ENCODE results near the gene GNAZ. TPM values are rescaled to one million over a fixed set of nuclear protein-coding genes. Genes with fewer than 3 reads are reported as not detected.

GNAZ gene
- total RNA-seq, 1 donor from 2014 or later, result 2.1 TPM

DNA sequence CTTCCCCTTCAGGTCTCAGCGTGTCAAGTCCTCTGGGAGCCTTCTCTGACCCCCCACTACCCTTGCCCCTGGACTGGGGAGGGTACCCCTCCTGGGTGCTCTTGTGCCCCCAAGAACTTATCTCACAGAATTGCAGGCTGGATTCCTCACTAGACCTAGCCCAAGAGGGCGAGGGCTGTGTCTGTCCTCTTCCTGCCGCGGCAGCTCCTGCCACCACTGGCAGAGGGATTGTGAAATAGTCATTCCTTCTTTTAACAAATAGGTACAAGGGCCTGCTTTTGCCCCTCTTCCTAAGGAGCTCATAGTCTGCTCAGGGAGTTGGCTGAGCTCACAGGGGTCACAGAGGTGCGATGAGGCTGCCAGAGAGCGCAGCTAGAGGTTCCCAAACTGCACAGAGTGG lies 80.4 kb downstream of the GNAZ start:
- H3K27ac ChIP-seq (ENCODE audit: low read depth, low read length), result no peak overlapping the region
- H3K4me3 ChIP-seq (ENCODE audit: low read length in 3 of 3), result no peak overlapping the region
- H3K9ac ChIP-seq (ENCODE audit: low read depth in 1 of 3, low read length in 3 of 3), result no peak overlapping the region
- H3K9me3 ChIP-seq (ENCODE audit: control insufficient read depth in 3 of 3, low read length in 3 of 3), result no peaks in the 10 kb centered on the region
- H3K36me3 ChIP-seq (ENCODE audit: control insufficient read depth in 3 of 3, insufficient read depth in 3 of 3, low read length in 3 of 3), result no peaks in the 10 kb centered on the region
- H3K4me1 ChIP-seq (ENCODE audit: control insufficient read depth in 3 of 3, insufficient read depth in 3 of 3, low read length in 3 of 3), result peaks cover 0 to 8% (median 1%) of the 10 kb centered on the region in 3 donors
- H3K27me3 ChIP-seq (ENCODE audit: control insufficient read depth in 3 of 3, insufficient read depth in 3 of 3, low read length in 3 of 3), result peaks cover 0 to 18% (median 4%) of the 10 kb centered on the region in 3 donors

- H3K4me1 ChIP-seq (ENCODE audit: control insufficient read depth in 3 of 3, insufficient read depth in 3 of 3, low read length in 3 of 3), result peaks cover 0 to 6% (median 0%) of the 10 kb centered on the region in 3 donors
Observed at GRCh38 chr22:23151827-23152226, 81.5 kb downstream of the GNAZ start.

DNA sequence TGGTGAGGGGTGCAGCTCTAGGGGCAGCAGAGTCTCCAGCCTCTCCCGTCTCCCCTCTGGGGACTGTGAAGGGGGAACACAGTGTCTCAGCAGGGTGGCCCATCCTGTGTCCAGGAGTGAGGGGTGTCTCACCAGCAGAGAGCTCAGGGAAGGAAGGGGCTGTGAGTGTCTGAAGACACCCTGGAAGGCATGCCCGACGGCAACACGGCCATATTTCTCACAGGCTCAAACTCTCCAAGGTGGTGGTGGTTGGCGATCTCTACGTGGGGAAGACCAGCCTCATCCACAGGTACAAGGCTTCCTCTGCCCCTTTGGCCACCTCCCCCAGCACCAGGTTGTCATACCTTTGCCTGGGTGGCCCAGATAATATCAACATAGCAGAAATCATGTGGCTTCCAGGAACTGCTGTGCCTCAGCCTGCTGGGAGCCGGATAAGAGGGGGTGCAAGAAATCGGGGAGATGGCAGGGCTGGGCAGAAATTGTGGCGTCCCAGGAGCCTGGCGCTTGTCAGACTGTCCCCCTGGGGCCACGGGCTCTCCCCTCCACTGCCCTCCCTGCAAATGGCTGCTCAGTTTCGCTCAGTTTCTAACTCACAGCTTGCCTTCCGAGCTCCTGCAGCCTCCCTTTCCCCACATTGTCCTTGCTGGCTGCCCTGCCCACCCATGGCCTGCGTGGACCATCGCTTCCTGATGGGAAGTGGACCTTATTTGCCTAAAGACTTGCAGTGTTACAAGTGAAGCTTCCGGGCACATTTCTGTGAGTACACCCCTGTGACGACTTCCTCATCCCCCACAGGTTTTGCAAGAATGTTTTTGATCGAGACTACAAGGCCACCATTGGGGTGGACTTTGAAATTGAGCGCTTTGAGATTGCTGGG lies 82.2 kb downstream of the GNAZ start:
- Histone ChIP-seq H3K27me3 (ENCODE audit: control insufficient read depth in 3 of 3, insufficient read depth in 3 of 3, low read length in 3 of 3) (peaks cover 0 to 21% (median 4%) of the 10 kb centered on the region in 3 donors), H3K4me3 (ENCODE audit: low read length in 3 of 3) (no peak overlapping the region), H3K36me3 (ENCODE audit: control insufficient read depth in 3 of 3, insufficient read depth in 3 of 3, low read length in 3 of 3) (no peaks in the 10 kb centered on the region), H3K27ac (ENCODE audit: low read depth, low read length) (no peak overlapping the region), H3K9ac (ENCODE audit: low read depth in 1 of 3, low read length in 3 of 3) (no peak overlapping the region), H3K4me1 (ENCODE audit: control insufficient read depth in 3 of 3, insufficient read depth in 3 of 3, low read length in 3 of 3) (peaks cover 0 to 6% (median 0%) of the 10 kb centered on the region in 3 donors), H3K9me3 (ENCODE audit: control insufficient read depth in 3 of 3, low read length in 3 of 3) (no peaks in the 10 kb centered on the region)

More at GRCh38 chr22:23151827-23152226, 81.5 kb downstream of the GNAZ start:
- Histone ChIP-seq H3K36me3 (ENCODE audit: control insufficient read depth in 3 of 3, insufficient read depth in 3 of 3, low read length in 3 of 3) (no peaks in the 10 kb centered on the region), H3K9me3 (ENCODE audit: control insufficient read depth in 3 of 3, low read length in 3 of 3) (no peaks in the 10 kb centered on the region), H3K27me3 (ENCODE audit: control insufficient read depth in 3 of 3, insufficient read depth in 3 of 3, low read length in 3 of 3) (peaks cover 0 to 21% (median 4%) of the 10 kb centered on the region in 3 donors), H3K27ac (ENCODE audit: low read depth, low read length) (no peak overlapping the region), H3K9ac (ENCODE audit: low read depth in 1 of 3, low read length in 3 of 3) (no peak overlapping the region), H3K4me3 (ENCODE audit: low read length in 3 of 3) (no peak overlapping the region)

- peaks cover 0 to 16% (median 4%) of the 10 kb centered on the region in 3 donors for H3K27me3 ChIP-seq (ENCODE audit: control insufficient read depth in 3 of 3, insufficient read depth in 3 of 3, low read length in 3 of 3)
- no peaks in the 10 kb centered on the region for H3K36me3 ChIP-seq (ENCODE audit: control insufficient read depth in 3 of 3, insufficient read depth in 3 of 3, low read length in 3 of 3)
- no peak overlapping the region for H3K9ac ChIP-seq (ENCODE audit: low read depth in 1 of 3, low read length in 3 of 3)
- no peaks in the 10 kb centered on the region for H3K9me3 ChIP-seq (ENCODE audit: control insufficient read depth in 3 of 3, low read length in 3 of 3)
- H3K27ac ChIP-seq (ENCODE audit: low read depth, low read length), result no peak overlapping the region
- no peak overlapping the region for H3K4me3 ChIP-seq (ENCODE audit: low read length in 3 of 3)
- peaks cover 0 to 6% (median 0%) of the 10 kb centered on the region in 3 donors for H3K4me1 ChIP-seq (ENCODE audit: control insufficient read depth in 3 of 3, insufficient read depth in 3 of 3, low read length in 3 of 3)
Observed at GRCh38 chr22:23153994-23154393, 83.7 kb downstream of the GNAZ start.

DNA sequence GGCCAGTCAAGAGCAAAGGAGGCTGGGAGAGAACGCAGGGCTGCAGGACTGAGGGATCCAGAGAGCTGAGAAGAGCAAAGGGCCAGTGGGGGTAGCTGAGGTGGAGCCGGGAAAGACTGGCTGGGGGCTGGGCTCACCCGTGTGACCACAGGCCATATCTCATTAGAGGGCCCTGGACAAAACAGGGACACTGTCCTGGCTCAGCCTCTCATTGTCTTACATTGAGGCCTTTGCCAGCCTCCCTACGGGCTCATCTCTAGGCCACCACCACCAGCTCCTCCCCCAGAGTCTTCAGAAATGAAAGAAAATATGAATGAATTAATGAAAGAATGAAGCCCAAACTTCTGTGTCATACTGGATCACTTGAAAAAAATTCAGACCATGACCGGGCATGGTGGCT lies 84.1 kb downstream of the GNAZ start:
- peaks cover 0 to 16% (median 4%) of the 10 kb centered on the region in 3 donors for H3K27me3 ChIP-seq (ENCODE audit: control insufficient read depth in 3 of 3, insufficient read depth in 3 of 3, low read length in 3 of 3)
- no peaks in the 10 kb centered on the region for H3K9me3 ChIP-seq (ENCODE audit: control insufficient read depth in 3 of 3, low read length in 3 of 3)
- no peak overlapping the region for H3K27ac ChIP-seq (ENCODE audit: low read depth, low read length)
- no peak overlapping the region for H3K9ac ChIP-seq (ENCODE audit: low read depth in 1 of 3, low read length in 3 of 3)
- H3K4me1 ChIP-seq (ENCODE audit: control insufficient read depth in 3 of 3, insufficient read depth in 3 of 3, low read length in 3 of 3), result peaks cover 0 to 4% (median 0%) of the 10 kb centered on the region in 3 donors
- no peak overlapping the region for H3K4me3 ChIP-seq (ENCODE audit: low read length in 3 of 3)
- H3K36me3 ChIP-seq (ENCODE audit: control insufficient read depth in 3 of 3, insufficient read depth in 3 of 3, low read length in 3 of 3), result no peaks in the 10 kb centered on the region

DNA sequence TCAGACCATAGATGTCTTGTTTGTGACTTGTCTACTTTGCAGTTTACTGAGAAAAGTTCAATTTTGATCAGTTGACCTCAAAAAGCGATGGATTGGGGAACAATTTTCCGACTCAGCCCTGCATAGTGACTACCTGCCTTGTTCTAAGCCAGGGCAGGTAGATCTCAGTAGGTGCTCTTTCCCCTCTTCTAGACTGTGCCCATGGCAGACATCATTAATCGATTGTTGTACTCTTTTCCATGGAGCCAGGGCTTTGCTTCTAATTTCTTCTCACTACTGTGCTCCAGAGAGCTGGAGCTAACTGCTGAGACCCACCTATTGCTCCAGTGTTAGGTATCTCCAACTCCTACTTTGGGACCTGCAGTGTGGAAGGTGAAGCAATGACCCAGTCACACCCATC lies 84.8 kb downstream of the GNAZ start:
- H3K9ac ChIP-seq (ENCODE audit: low read depth in 1 of 3, low read length in 3 of 3), result no peak overlapping the region
- H3K4me1 ChIP-seq (ENCODE audit: control insufficient read depth in 3 of 3, insufficient read depth in 3 of 3, low read length in 3 of 3), result peaks cover 0 to 2% (median 0%) of the 10 kb centered on the region in 3 donors
- no peaks in the 10 kb centered on the region for H3K9me3 ChIP-seq (ENCODE audit: control insufficient read depth in 3 of 3, low read length in 3 of 3)
- H3K4me3 ChIP-seq (ENCODE audit: low read length in 3 of 3), result no peak overlapping the region
- peaks cover 0 to 16% (median 4%) of the 10 kb centered on the region in 3 donors for H3K27me3 ChIP-seq (ENCODE audit: control insufficient read depth in 3 of 3, insufficient read depth in 3 of 3, low read length in 3 of 3)
- no peak overlapping the region for H3K27ac ChIP-seq (ENCODE audit: low read depth, low read length)
- H3K36me3 ChIP-seq (ENCODE audit: control insufficient read depth in 3 of 3, insufficient read depth in 3 of 3, low read length in 3 of 3), result no peaks in the 10 kb centered on the region

DNA sequence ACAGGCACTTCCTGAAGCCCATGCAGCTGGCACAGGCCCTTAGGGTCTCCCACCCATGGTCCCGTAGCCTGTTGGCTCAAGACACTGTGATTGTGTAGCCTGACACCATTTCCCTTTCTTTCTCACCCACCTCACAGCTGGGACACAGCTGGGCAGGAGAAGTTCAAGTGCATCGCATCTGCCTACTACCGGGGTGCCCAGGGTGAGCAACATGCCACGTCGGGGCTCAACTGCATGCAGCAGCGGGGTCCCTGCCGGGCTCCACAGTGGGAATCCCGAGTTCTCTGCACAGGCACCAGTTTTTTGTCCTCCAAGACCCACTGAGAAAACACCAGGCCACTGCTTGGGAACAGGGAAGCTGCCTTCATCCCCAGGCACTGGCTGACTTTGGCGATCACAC lies 85.5 kb downstream of the GNAZ start:
- Histone ChIP-seq H3K36me3 (ENCODE audit: control insufficient read depth in 3 of 3, insufficient read depth in 3 of 3, low read length in 3 of 3) (no peaks in the 10 kb centered on the region), H3K4me1 (ENCODE audit: control insufficient read depth in 3 of 3, insufficient read depth in 3 of 3, low read length in 3 of 3) (peaks cover 0 to 2% (median 0%) of the 10 kb centered on the region in 3 donors), H3K9ac (ENCODE audit: low read depth in 1 of 3, low read length in 3 of 3) (no peak overlapping the region)

DNA sequence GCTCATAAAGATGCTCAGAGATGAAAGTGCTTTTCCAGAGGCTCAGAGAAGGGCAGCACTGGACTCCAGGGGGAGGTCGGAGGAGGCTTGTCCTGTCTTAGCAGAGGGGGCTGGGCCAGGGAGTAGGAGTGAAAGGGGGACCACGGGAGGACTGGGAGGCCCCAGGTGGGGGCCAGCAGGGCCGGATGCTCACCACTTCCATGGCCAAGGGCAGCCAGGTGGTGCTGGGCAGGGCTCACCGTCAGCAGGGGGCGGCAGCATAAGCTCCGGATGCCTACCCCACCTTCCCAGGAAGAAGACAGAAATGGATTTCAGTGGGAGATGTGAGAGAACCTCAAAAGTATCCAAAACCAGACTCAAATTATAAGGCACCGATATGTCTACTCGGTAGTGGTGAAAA lies 86.0 kb downstream of the GNAZ start:
- H3K4me1 ChIP-seq (ENCODE audit: control insufficient read depth in 3 of 3, insufficient read depth in 3 of 3, low read length in 3 of 3), result peaks cover 0 to under 1% (median 0%) of the 10 kb centered on the region in 3 donors
- no peak overlapping the region for H3K4me3 ChIP-seq (ENCODE audit: low read length in 3 of 3)
- H3K27ac ChIP-seq (ENCODE audit: low read depth, low read length), result no peak overlapping the region
- H3K9ac ChIP-seq (ENCODE audit: low read depth in 1 of 3, low read length in 3 of 3), result no peak overlapping the region
- H3K36me3 ChIP-seq (ENCODE audit: control insufficient read depth in 3 of 3, insufficient read depth in 3 of 3, low read length in 3 of 3), result no peaks in the 10 kb centered on the region
- no peaks in the 10 kb centered on the region for H3K9me3 ChIP-seq (ENCODE audit: control insufficient read depth in 3 of 3, low read length in 3 of 3)
- peaks cover 0 to 14% (median 4%) of the 10 kb centered on the region in 3 donors for H3K27me3 ChIP-seq (ENCODE audit: control insufficient read depth in 3 of 3, insufficient read depth in 3 of 3, low read length in 3 of 3)

More for the DNA sequence above, 85.5 kb downstream of the GNAZ start:
- H3K27me3 ChIP-seq (ENCODE audit: control insufficient read depth in 3 of 3, insufficient read depth in 3 of 3, low read length in 3 of 3), result peaks cover 0 to 15% (median 4%) of the 10 kb centered on the region in 3 donors
- H3K27ac ChIP-seq (ENCODE audit: low read depth, low read length), result no peak overlapping the region
- no peaks in the 10 kb centered on the region for H3K9me3 ChIP-seq (ENCODE audit: control insufficient read depth in 3 of 3, low read length in 3 of 3)
- no peak overlapping the region for H3K4me3 ChIP-seq (ENCODE audit: low read length in 3 of 3)

DNA sequence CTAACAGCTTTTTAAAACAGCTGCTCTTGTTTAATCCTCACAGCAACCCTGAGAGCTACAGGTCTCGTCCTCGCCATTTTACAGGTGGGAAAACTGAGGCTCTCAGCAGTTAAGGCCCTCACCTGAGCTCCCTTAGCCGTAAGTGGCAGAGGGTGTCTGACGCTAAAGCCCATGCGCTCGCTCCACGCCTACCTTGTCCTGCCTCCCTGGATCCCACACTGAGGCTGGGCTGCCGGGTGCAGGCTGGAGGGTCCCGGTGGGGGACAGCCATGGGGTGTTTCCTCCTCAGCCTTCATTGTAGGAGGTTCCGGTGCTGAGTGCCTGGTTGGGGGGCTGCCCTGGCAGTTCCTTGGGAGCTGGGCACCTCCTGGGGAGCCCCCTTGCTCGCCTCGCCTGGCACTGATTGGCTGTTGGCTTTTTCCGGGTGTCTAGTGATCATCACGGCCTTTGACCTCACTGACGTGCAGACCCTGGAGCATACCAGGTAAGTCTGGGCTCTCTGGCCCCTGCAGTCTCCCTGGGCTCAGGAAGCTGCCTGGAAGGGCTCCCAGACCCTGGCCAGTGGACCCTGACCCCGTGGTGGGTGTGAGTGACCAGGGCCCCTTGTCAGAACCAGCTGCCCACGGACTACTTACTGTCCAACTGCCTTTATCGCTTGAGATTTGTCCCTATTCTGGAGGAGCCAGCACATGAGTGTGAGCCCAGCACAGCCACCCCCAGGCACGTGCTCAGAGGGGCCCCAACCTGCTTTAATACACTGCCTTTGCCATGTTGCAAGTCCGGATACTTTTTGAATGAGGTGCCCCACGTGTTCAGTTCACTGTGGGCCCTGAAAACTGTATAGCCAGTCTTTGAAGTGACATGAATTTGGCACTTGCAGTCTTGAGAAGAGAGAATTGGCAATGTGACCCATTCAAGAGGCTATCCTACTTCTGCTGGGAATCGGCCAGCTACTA lies 87.5 kb downstream of the GNAZ start:
- Histone ChIP-seq H3K27me3 (ENCODE audit: control insufficient read depth in 3 of 3, insufficient read depth in 3 of 3, low read length in 3 of 3) (peaks cover 0 to 14% (median 4%) of the 10 kb centered on the region in 3 donors), H3K27ac (ENCODE audit: low read depth, low read length) (no peak overlapping the region), H3K4me3 (ENCODE audit: low read length in 3 of 3) (no peak overlapping the region), H3K4me1 (ENCODE audit: control insufficient read depth in 3 of 3, insufficient read depth in 3 of 3, low read length in 3 of 3) (no peaks in the 10 kb centered on the region), H3K9ac (ENCODE audit: low read depth in 1 of 3, low read length in 3 of 3) (no peak overlapping the region), H3K9me3 (ENCODE audit: control insufficient read depth in 3 of 3, low read length in 3 of 3) (no peaks in the 10 kb centered on the region), H3K36me3 (ENCODE audit: control insufficient read depth in 3 of 3, insufficient read depth in 3 of 3, low read length in 3 of 3) (no peaks in the 10 kb centered on the region)

Measured in skeletal muscle tissue (tissue), 4 donors.